ENCODE data around the gene DGAT2L6. TPM values are rescaled to one million over a fixed set of nuclear protein-coding genes. Genes with fewer than 3 reads are reported as not detected.

The DGAT2L6 gene
- total RNA-seq, 1 donor from 2014 or later, result not detected

- Mint-ChIP-seq H3K27me3 (ENCODE audit: low read depth) (no peaks in the 10 kb centered on the region), H3K9me3 (no peaks in the 10 kb centered on the region), H3K36me3 (ENCODE audit: low read depth) (peaks cover 7% of the 10 kb centered on the region), H3K4me3 (no peak overlapping the region), H3K4me1 (peaks cover 23% of the 10 kb centered on the region), H3K27ac (ENCODE audit: unreplicated experiment) (no peak overlapping the region)
- no peak for TF ChIP-seq CTCF (conservative IDR thresholded peaks at IDR 0.05)
- no peak for DNase-seq (ENCODE audit: low read depth, low spot score)
These were observed 10.4 kb upstream of the DGAT2L6 start for GRCh38 chrX:70166601-70167590.

- no peak for TF ChIP-seq CTCF (conservative IDR thresholded peaks at IDR 0.05)
- Mint-ChIP-seq H3K36me3 (ENCODE audit: low read depth) (peaks cover 7% of the 10 kb centered on the region), H3K27ac (ENCODE audit: unreplicated experiment) (no peak overlapping the region), H3K4me3 (no peak overlapping the region), H3K9me3 (no peaks in the 10 kb centered on the region), H3K4me1 (peaks cover 36% of the 10 kb centered on the region), H3K27me3 (ENCODE audit: low read depth) (no peaks in the 10 kb centered on the region)
- DNase-seq (ENCODE audit: low read depth, low spot score), result no peak
These were observed 8.8 kb upstream of the DGAT2L6 start for GRCh38 chrX:70168238-70169188.

- Mint-ChIP-seq H3K9me3 (no peaks in the 10 kb centered on the region), H3K4me3 (no peak overlapping the region), H3K27ac (ENCODE audit: unreplicated experiment) (no peak overlapping the region), H3K27me3 (ENCODE audit: low read depth) (no peaks in the 10 kb centered on the region), H3K36me3 (ENCODE audit: low read depth) (peaks cover 7% of the 10 kb centered on the region), H3K4me1 (peaks cover 40% of the 10 kb centered on the region)
- no peak for TF ChIP-seq CTCF (conservative IDR thresholded peaks at IDR 0.05)
- no peak for DNase-seq (ENCODE audit: low read depth, low spot score)
These were observed 8.0 kb upstream of the DGAT2L6 start for GRCh38 chrX:70169281-70169680.

GRCh38 chrX:70171624-70172023, 5.7 kb upstream of the DGAT2L6 start:
- Mint-ChIP-seq H3K27ac (ENCODE audit: unreplicated experiment) (peak overlapping the region; percentile 2), H3K36me3 (ENCODE audit: low read depth) (peaks cover 3% of the 10 kb centered on the region), H3K4me1 (peaks cover 40% of the 10 kb centered on the region), H3K9me3 (no peaks in the 10 kb centered on the region), H3K4me3 (peak overlapping the region; percentile 1), H3K27me3 (ENCODE audit: low read depth) (no peaks in the 10 kb centered on the region)
- TF ChIP-seq CTCF (conservative IDR thresholded peaks at IDR 0.05), result no peak
- no peak for DNase-seq (ENCODE audit: low read depth, low spot score)

- TF ChIP-seq CTCF (conservative IDR thresholded peaks at IDR 0.05), result no peak
- Mint-ChIP-seq H3K27me3 (ENCODE audit: low read depth) (no peaks in the 10 kb centered on the region), H3K27ac (ENCODE audit: unreplicated experiment) (no peak overlapping the region), H3K4me1 (peaks cover 40% of the 10 kb centered on the region), H3K4me3 (no peak overlapping the region), H3K9me3 (no peaks in the 10 kb centered on the region), H3K36me3 (ENCODE audit: low read depth) (no peaks in the 10 kb centered on the region)
- no peak for DNase-seq (ENCODE audit: low read depth, low spot score)
These were observed 5.1 kb upstream of the DGAT2L6 start for GRCh38 chrX:70172221-70172620.
